Effector memory CD8-positive, alpha-beta T cell (primary cell): ENCODE data around the gene MACF1.
A peak's percentile ranks its signal among the peaks of the same experiment; 100 is the strongest.

Experiments used
- ATAC-seq: fragments of 150-1000 bp; cut with Tn5 transposase; replicated peaks from 2 replicates; pipeline ENCODE4 v1.10.0; 2021; ENCODE audit warnings: mild to moderate bottlenecking, moderate library complexity
- DNase-seq, 3 experiments: peaks; one replicate each; pipeline ENCODE4 v3.0.0; 2021
- H3K27ac Mint-ChIP-seq, 2 donors: one replicate each; pipeline ENCODE4 v1.8.0; 2022; ENCODE audit warnings: mild to moderate bottlenecking in 2 of 2, mixed read lengths in 2 of 2, moderate library complexity in 2 of 2
- H3K27me3 Mint-ChIP-seq, 2 donors: one replicate each; pipeline ENCODE4 v1.8.0; 2022; ENCODE audit warnings: mixed read lengths in 2 of 2
- H3K36me3 Mint-ChIP-seq: one replicate; pipeline ENCODE4 v1.8.0; 2022; ENCODE audit warnings: mild to moderate bottlenecking, moderate library complexity, mixed read lengths; ENCODE audit not compliant: insufficient read depth
- H3K4me1 Mint-ChIP-seq, 2 donors: one replicate each; pipeline ENCODE4 v1.8.0; 2022; ENCODE audit warnings: low read depth in 2 of 2, mixed read lengths in 2 of 2
- H3K4me3 Mint-ChIP-seq, 2 donors: one replicate each; pipeline ENCODE4 v1.8.0; 2022; ENCODE audit warnings: mild to moderate bottlenecking in 2 of 2, mixed read lengths in 2 of 2, moderate library complexity in 2 of 2
- H3K9me3 Mint-ChIP-seq, 2 donors: one replicate each; pipeline ENCODE4 v1.8.0; 2022; ENCODE audit warnings: mixed read lengths in 2 of 2

MACF1 gene

GRCh38 chr1:39170731-39171667 is 33.5 kb upstream of the MACF1 start:
- no peaks in the 10 kb centered on the region for H3K36me3 Mint-ChIP-seq

GRCh38 chr1:39173119-39173994 is 31.1 kb upstream of the MACF1 start:
- Mint-ChIP-seq H3K4me3 (no peak overlapping the region), H3K36me3 (no peaks in the 10 kb centered on the region), H3K27ac (no peak overlapping the region), H3K9me3 (no peaks in the 10 kb centered on the region), H3K27me3 (no peaks in the 10 kb centered on the region), H3K4me1 (no peaks in the 10 kb centered on the region)
- no peak for ATAC-seq
- no peak for DNase-seq

More at GRCh38 chr1:39170731-39171667, 33.5 kb upstream of the MACF1 start:
- Mint-ChIP-seq H3K27ac (no peak overlapping the region), H3K4me3 (no peak overlapping the region), H3K27me3 (no peaks in the 10 kb centered on the region), H3K9me3 (no peaks in the 10 kb centered on the region), H3K4me1 (no peaks in the 10 kb centered on the region)
- ATAC-seq (no peak), DNase-seq (no peak)

- ATAC-seq = no peak
- no peak for DNase-seq
- Mint-ChIP-seq H3K36me3 (no peaks in the 10 kb centered on the region), H3K4me1 (no peaks in the 10 kb centered on the region), H3K4me3 (no peak overlapping the region), H3K9me3 (no peaks in the 10 kb centered on the region), H3K27ac (no peak overlapping the region), H3K27me3 (no peaks in the 10 kb centered on the region)
Measured at GRCh38 chr1:39173995-39174380, 30.5 kb upstream of the MACF1 start.

DNA sequence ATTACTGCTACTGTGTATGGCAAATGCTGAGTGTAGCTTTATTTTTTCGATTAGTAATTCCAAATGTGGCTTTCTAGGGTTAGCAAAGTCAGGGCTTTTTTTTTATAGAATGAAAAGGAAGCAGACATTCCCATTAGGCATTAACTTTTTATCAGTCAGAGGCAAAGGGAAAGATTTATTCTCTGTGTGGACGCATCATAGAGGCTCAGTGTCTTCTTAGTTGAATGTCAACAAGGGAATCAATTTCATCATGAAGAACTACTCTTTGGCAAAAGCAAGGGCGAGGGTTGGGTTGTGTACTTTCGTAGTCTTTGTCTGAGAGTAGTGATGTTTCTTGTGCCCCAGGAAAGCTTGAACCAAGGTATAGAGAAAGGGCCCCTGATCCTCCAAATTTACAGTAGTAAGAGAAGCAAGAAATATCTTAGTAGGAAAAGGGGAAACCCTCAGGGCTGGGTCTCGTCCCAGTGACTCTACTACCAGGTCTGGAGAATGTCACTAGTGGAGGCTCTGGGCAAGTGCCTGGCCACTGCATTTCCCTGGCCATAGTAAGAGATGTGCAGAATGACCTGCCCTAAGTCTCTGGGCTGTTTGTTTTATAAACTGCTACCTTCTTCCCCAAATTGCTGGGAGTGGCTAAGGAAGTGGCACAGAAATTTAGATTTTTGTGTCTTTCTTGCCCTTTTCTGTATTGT is 30.0 kb upstream of the MACF1 start:
- Mint-ChIP-seq H3K27me3 (no peaks in the 10 kb centered on the region), H3K9me3 (no peaks in the 10 kb centered on the region), H3K27ac (no peak overlapping the region), H3K4me1 (no peaks in the 10 kb centered on the region), H3K4me3 (no peak overlapping the region), H3K36me3 (peaks cover under 1% of the 10 kb centered on the region)
- no peak for DNase-seq
- no peak for ATAC-seq

GRCh38 chr1:39177706-39178105 is 26.8 kb upstream of the MACF1 start:
- Mint-ChIP-seq H3K4me1 (no peaks in the 10 kb centered on the region), H3K4me3 (no peak overlapping the region), H3K36me3 (peaks cover 3% of the 10 kb centered on the region), H3K27me3 (no peaks in the 10 kb centered on the region), H3K9me3 (no peaks in the 10 kb centered on the region), H3K27ac (no peak overlapping the region)
- ATAC-seq (no peak), DNase-seq (no peak)

DNA sequence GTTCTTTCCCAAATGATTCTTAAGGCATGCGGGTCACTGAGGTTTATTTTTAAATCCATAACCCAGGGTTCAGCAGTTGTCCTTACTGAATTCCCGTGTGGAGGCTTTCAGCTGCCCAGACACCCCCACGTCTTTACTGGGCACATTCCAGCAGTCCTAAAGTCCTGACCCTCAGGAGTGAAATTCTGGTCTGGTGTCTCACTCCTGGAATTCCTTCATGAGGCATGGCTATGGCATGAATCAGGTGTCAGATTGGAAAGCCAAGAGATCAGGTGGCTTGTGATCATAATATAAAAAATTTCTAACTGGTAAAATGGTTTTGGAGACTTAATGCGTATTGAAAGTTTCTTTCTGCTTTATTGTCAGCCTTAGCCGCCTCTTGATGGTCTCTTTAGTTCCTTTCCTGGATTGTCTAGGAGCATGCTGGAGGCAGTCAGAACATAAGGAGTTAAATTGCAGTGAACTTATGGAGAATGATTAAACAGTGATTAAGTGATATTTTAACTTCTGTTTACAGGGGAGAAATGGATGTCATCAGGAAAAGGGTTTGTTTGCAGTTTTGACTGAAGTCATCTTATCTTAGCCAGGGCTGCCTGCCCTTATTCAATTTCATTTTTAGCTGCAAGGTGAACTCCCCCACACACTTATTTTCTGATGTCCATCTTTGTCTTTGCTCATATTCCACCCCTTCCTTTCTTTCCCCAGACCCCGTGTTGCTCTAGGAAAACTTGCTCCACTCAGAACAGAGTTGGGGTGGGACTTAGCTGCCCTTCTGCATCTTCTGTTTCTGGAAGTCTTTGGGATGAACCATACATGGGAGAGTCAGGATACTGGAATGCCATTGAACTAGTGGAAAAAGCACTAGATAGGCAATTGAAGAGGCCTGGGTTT is 25.7 kb upstream of the MACF1 start:
- peaks cover 3% of the 10 kb centered on the region for H3K36me3 Mint-ChIP-seq
- H3K9me3 Mint-ChIP-seq = no peaks in the 10 kb centered on the region
- H3K4me3 Mint-ChIP-seq = no peak overlapping the region
- H3K4me1 Mint-ChIP-seq = peaks cover 3 to 6% of the 10 kb centered on the region in 2 donors
- peak overlapping the region in 1 of 2 donors; percentile 60 for H3K27ac Mint-ChIP-seq
- no peak for DNase-seq
- no peak for ATAC-seq
- no peaks in the 10 kb centered on the region for H3K27me3 Mint-ChIP-seq

DNA sequence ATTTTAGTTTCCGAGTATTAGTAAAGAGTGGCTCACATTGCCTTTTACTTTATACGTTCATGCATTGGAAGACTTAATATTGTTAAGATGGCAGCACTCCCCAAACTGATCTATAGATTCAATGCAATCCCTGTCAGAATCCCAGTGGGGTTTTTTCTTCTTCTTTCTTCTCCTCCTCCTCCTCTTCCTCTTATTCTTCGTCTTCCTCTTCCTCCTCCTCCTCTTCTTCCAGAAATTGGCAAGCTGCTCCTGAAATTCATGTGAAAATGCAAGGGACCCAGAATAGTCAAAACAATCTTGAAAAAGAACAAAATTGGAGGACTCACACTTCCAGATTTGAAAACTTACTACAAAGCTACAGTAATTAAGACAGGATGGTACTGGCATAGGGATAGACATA is 23.2 kb upstream of the MACF1 start:
- ATAC-seq (no peak), DNase-seq (no peak)
- Mint-ChIP-seq H3K36me3 (peaks cover 9% of the 10 kb centered on the region), H3K4me1 (peaks cover 13 to 14% of the 10 kb centered on the region in 2 donors), H3K9me3 (no peaks in the 10 kb centered on the region), H3K27me3 (no peaks in the 10 kb centered on the region), H3K27ac (peak overlapping the region in 1 of 2 donors; percentile 69), H3K4me3 (no peak overlapping the region)

DNA sequence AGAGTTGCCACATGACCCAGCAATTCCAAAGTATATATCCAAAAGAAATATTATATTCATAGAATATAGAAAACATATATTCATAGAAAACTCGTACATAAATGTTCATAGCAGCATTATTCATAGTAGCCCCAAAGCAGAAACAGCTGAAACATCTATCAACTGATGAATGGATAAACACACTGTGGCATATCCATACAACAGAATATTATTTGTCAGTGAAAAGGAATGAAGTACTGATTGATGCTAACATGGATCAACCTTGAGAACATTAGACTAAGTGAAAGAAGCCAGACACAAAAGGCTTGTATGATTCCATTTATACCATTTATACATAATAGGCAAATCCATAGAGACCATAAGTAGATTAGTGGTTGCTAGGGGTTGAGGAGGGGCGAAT is 21.7 kb upstream of the MACF1 start:
- Mint-ChIP-seq H3K4me3 (no peak overlapping the region), H3K9me3 (no peaks in the 10 kb centered on the region), H3K27ac (peak overlapping the region in 1 of 2 donors; percentile 92), H3K27me3 (no peaks in the 10 kb centered on the region), H3K4me1 (peaks cover 13 to 14% of the 10 kb centered on the region in 2 donors), H3K36me3 (peaks cover 11% of the 10 kb centered on the region)
- no peak for ATAC-seq
- no peak for DNase-seq

DNA sequence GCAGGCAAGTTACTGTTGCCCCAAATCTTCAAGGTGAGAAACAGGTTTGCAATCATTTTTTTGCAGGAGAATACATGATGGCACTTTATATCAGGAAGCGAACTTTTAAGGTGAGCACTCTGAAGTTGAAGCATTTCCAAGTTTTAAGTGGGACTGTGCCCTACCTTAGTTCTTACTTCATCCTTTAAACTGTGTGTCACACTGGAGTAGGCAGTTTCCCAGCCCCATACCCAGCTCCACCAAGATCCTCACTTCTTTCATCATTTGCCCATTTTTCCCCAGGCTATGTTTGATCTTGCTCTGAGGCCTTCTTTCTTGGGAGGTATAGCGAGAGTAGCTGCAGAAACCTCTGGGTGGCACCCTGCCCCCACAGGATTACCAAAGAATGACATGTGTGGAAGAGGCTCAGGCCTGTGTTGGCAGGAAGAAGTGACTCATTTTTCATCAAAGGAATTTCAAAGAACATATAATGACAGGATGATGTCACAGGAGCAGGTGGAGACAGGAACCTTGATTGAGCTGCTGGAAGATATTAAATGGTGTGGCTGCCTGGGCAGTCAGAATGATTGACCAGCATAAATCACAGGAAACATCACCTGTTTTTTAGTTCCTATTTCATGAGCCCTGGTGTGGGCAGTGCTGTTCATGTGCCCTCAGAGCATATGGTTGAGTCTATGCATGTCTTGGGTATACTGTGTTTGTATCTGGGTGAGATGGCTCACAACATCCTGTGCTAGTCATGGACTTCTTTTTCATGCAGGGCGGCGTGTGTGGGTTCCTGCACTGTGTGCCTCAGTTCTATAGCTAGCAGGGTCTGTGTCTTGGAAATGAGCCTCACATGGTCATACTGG is 20.8 kb upstream of the MACF1 start:
- H3K27ac Mint-ChIP-seq = peak overlapping the region; percentile 92 to 94
- peak; percentile 91 for ATAC-seq
- no peak overlapping the region for H3K4me3 Mint-ChIP-seq
- H3K27me3 Mint-ChIP-seq = no peaks in the 10 kb centered on the region
- H3K36me3 Mint-ChIP-seq = peaks cover 11% of the 10 kb centered on the region
- H3K9me3 Mint-ChIP-seq = no peaks in the 10 kb centered on the region
- DNase-seq = peak; percentile 68 to 74 (median 70)
- peaks cover 13 to 14% of the 10 kb centered on the region in 2 donors for H3K4me1 Mint-ChIP-seq

DNA sequence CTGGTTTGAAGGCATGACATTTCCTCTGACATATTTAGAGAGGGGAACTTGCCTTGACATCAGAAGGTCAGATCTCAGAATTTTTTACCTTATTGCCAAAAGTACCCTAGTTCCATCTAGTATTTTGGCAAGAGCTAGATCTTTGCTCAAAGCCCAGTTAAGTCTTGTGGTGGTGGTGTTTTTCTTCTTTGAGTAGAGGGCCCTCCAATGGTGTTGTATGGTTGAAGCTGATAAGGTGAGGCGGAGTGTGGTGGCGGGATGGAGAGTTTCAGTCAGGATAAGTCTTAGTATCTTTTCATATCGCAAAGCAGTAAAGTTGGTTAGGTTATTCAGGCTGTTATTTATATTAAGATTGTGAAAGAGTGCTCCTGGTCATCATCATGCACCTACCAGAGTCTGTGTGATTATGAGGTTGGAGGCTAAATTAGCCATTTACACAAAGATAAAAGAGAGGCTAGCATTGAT is 20.1 kb upstream of the MACF1 start:
- peaks cover 11% of the 10 kb centered on the region for H3K36me3 Mint-ChIP-seq
- H3K4me1 Mint-ChIP-seq = peaks cover 13 to 16% of the 10 kb centered on the region in 2 donors
- peak overlapping the region; percentile 92 to 94 for H3K27ac Mint-ChIP-seq
- H3K27me3 Mint-ChIP-seq = no peaks in the 10 kb centered on the region
- no peak overlapping the region for H3K4me3 Mint-ChIP-seq
- ATAC-seq (no peak), DNase-seq (no peak)
- H3K9me3 Mint-ChIP-seq = no peaks in the 10 kb centered on the region

DNA sequence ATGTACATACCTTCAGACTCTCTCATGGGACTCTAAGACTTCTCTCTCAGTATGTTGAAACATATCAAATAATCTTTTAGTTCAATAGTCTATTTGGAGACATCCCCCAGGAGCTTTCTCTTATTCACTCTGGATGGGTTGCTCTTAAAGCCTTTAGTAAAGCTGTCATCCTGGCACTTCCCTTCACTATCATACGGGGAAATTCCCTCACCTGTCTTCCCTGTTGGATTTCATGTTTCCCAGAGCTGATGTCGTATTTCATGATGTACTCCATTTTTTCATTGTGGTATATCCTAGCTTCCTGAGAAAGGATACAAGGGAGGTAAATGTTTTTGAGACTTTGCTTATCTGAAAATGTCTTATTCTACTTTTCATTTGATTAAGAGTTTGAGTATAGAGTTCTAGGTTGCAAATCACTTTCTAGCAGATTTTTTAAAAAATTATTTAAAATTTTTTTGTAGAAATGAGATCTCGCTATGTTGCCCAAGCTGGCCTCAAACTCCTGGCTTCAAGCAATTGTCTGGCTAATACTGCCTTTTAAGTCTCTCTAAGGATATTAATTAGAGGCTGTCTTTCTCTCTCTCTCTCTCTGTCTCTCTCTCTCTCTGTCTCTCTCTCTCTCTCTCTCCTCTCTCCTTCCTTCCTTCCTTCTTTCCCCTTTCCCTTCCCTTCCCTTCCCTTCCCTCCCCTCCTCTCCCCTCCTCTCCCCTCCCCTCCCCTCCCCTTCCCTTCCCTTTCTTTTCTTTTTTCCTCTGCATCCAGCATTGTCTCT is 17.0 kb upstream of the MACF1 start:
- Mint-ChIP-seq H3K36me3 (peaks cover 15% of the 10 kb centered on the region), H3K9me3 (no peaks in the 10 kb centered on the region), H3K4me3 (no peak overlapping the region), H3K4me1 (peaks cover 19 to 29% of the 10 kb centered on the region in 2 donors), H3K27ac (peak overlapping the region in 1 of 2 donors; percentile 73), H3K27me3 (no peaks in the 10 kb centered on the region)
- DNase-seq (no peak), ATAC-seq (no peak)
